Vagina (tissue), 2 donors: ENCODE measurements around the gene INTS1.

ENCODE experiments used
- POLR2A ChIP-seq, 2 donors: fragments of 450-650 bp; IDR thresholded peaks; one replicate each; pipeline ENCODE4 v1.6.1; 2017; ENCODE audit warnings: antibody characterized with exemption in 2 of 2, mild to moderate bottlenecking in 2 of 2, moderate library complexity in 2 of 2
- POLR2AphosphoS5 ChIP-seq, 2 donors: sonication (generic); formaldehyde crosslinking; IDR thresholded peaks; one replicate each; pipeline ENCODE4 v1.9.0; 2017; ENCODE audit warnings: antibody characterized with exemption in 2 of 2, mild to moderate bottlenecking in 2 of 2, low read depth in 1 of 2; ENCODE audit not compliant: insufficient read depth in 1 of 2

DNA sequence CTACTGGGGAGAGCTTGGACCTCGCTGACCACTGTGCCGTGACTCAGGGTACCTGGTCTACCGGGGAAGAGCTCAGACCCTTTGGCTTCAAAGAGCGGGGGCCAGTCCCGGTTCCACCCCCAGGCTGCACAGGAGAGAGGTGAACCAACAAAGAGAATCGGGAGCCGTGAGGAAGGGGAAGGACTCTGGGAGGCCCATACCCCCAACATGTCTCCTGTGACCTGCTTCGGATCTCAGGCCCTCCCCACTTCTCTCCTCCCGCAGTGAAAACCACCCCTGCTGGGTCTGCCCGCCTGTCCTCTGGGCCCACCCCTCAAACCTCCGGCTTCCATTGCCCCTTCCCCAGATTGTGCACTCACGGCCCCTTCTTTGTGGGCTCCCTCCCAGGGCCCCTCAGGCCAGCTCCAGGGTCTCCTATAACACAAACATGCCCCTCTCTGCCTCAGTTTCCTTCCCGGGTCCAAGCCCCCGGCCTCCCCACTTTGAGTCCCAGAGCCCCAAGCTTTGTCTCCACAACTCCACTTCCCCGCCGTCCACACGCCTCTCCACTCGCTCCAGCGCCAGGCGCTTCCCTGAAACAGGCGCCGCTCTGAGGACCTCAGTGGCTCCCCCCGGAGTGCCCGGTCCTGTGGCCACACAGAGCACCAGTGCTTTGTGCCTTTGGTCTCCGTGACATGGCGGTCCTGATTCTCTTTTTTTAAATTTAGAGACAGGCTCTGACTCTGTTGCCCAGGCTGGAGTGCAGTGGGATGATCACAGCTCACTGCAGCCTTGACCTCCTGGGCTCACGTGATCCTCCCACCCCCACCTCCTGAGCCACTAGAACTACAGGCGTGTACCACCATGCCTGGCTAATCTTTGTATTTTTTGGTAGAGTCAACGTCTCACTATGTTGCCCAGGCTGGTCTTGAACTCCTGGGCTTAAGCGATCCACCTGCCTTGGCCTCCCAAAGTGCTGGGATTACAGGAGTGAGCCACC is 7.5 kb upstream of the INTS1 start:
- TF ChIP-seq POLR2AphosphoS5 (IDR thresholded peaks at IDR 0.05; ENCODE audit: insufficient read depth in 1 of 2, low read depth in 1 of 2) (no peak), POLR2A (IDR thresholded peaks at IDR 0.05) (no peak)
